Amniotic epithelial cell (primary cell): ENCODE measurements around the gene LY6G6C.
A peak's percentile ranks its signal among the peaks of the same experiment; 100 is the strongest.
"Not testable (repeated sequence)": the region's sequence is repeated elsewhere in the genome, so short reads cannot be mapped to it uniquely, and the experiment has no call there.

Source experiments
- DNase-seq: peaks from one replicate; pipeline ENCODE4 v3.0.0-alpha.2; 2010; ENCODE audit warnings: low read depth

Gene LY6G6C

DNA sequence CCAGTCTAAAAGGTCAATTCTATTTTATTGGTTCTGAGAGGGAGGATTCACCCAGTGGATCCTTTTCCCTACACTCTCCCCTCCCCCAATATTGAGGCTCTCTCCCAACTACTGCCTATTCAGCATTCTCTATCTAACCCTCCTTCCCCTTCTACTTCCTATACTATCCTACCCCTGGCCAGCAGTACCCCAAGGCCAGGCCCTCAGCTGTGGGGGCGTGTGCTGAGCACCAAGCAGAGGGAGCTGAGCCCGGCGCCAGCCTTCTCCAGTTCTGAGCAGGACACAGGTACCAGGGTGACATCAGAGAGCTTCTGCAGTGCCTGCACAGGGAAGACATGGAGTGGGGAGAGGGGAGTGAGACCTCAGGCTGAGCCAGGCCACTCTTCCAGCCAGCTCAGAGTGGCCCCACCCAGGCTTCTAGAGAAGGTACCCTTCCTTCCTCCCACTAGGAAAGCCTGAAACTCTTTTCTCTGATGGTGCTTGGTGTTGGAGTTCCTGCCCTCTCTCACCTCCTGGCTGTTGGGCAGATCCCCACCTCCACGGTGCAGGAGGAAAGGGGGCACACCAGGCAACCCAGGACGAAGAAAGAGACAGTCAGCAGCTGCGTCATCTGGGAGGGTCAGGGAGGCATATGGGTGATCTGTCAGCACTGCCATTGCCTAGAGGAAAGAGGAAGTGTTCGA is 5.6 kb upstream of the LY6G6C start:
- no peak for DNase-seq

GRCh38 chr6:31725502-31726350 is 4.2 kb upstream of the LY6G6C start:
- DNase-seq: peak; percentile 90

DNA sequence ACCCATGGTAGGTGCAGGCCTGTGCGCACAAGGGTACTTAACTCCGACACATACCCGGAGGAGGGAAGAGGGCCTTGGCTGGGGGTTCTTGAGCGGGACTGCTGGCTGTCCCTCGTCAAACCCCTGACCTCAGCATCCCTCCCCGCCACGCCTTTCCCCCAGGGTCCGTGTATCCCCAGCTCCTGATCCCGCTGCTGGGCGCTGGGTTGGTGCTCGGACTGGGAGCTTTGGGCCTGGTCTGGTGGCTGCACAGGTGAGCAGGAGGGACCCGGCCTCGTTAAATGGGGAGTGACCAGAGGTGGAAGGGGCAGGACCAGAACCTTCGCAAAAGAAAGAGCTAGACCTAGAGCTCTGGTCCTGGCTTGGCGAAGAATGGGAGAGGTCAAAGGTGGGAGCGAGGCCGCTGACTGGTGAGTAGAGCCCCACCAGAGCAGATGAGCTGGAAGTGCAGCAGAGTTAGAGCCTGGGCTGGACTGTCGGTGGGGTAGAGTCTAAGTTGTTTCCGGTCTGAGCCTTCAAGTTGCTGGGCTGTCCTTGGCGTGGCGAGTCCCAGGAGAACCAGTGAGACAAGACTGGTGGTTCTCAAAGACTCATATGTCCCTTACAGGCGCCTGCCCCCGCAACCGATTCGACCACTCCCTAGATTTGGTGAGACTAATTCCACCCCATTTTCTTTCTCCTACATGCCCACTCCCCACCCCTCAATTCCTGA is 2.6 kb upstream of the LY6G6C start:
- DNase-seq: no peak

GRCh38 chr6:31723245-31723979 is 1.9 kb upstream of the LY6G6C start, which contains the start of gene MPIG6B:
Gene MPIG6B (plus strand): TSS chr6:31723373. CDS start chr6:31723384, 11 bp downstream.
- no peak for DNase-seq

DNA sequence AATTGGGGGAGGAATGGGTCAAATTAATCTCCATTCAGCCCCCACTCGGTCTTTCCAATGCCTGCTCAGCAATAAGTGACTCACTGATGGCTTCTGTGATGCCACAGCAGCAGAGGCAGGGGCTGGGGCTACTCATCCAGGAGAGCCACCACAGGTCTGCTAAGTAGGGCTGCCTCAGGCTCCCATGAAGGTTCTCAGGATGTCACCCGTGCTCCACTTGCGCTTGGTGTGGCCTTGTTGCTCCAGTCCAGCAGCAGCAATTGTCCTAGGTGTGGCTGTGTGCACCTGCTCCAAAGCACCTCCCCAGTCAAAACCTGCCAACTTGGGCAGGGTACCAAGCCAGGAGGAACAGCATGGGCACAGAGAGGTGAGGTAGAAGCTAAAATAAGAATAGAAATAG is 627 bp upstream of the LY6G6C start:
- no peak for DNase-seq

DNA sequence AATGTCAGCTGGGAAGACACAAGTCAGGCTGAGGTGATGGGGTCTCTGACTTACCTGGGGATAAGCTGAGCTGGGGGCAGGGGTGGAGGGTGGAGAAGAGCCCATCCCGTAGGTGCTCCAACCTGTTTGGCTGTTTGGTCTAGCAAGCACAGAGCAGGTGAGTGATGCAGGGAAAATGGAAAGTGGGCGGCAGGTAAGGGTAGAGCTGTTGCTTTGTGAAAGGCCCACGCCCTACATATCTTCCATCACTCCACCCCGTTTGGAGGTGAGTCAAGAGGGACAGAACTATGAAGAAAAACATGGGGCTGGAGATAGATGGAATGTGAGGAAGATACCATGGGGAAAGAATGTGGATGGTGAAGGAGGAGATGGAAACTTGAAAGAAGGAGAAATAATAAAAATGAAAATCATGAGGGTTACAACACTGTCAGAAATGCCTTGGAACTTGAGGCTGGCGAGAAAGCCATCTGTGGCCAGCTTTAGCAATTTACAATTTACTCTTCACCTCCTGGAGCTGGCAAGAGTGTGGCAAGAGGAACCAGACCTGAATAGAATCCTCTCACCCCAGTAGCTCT is 1.3 kb downstream of the LY6G6C start:
- no peak for DNase-seq

GRCh38 chr6:31719001-31719400 is 2.5 kb downstream of the LY6G6C start:
- no peak for DNase-seq

- no peak for DNase-seq
Measured at GRCh38 chr6:31718265-31718664, 3.3 kb downstream of the LY6G6C start.

- no peak for DNase-seq
Measured at GRCh38 chr6:31717499-31718222, 3.9 kb downstream of the LY6G6C start.

- no peak for DNase-seq
Measured at GRCh38 chr6:31715022-31715958, 6.3 kb downstream of the LY6G6C start, which contains the start of gene LY6G6D. Gene LY6G6D (plus strand): TSS chr6:31715348. CDS start chr6:31715356, 8 bp downstream.

DNA sequence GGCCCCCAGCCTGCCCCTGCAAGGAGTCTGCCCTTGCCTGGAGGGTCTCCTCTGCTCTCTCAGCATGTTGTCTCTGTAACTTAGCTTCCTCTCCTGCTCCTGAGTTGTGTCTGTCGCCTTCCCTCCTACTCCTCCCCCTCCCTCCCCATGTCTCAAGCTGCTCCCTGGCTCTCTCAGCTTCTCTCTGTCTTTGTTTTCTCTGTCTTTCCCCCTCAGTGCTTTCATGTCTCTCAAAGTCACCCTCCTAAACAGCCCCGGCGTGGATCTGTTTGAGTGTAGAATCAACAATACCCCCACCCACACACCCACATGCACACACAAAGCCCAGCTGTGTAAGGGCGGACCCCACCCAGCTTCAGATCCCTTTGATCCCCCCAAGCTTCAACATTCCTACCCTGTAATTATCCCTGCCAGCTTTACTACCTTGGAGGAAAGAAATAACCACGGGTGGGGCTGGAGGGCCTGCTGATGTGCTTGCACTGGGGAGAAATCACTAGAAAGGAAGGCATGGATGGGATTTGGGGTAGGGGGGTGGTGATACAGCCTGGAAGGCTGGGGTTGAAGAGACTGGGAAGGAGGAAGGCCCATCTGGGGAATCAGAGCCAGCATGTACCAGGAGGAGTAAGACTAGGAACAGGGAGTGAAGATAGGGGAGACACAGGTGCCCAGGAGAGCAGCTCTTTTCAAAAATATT is 7.4 kb downstream of the LY6G6C start:
- DNase-seq: no peak

DNA sequence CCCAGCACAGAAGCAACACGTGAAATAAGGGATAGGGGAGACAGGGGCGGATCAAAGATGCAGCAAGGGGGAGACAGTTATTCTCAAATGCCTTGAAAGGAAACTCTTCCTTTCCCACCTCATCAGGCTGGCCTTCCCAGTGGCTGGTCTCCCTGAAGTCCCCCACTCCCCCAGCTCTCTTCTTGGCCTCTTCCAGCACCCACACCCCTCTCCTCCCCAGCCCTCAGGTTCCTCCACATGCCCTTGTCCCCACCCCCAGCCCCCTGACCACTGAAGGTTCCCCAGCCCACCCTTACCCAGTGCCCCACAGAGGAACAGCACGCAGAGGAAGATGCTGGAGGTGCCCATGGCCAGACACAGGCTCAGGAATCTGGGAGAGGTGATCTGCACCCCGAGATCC is 8.1 kb downstream of the LY6G6C start:
- DNase-seq: no peak

DNA sequence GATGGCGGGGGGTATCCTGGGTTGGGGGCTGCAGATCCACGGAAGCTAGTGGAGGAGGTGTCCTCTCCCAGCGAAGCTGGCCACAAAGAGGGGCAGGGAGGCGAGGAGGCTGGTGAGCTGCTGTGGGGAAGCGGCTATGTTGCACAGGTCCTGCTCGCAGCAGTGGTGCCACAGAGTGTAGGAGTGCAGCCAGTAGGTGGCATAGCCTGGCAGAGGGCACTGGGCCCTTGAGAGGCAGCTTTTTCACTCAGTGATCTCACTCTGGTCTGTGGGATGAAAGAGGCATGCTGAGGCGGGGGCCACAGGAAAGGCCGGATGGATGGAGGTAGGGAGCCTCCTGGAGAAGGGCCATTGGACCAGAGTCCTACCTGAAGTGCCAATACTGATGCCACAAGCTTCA is 9.2 kb downstream of the LY6G6C start:
- DNase-seq: no peak

- DNase-seq: no peak
Measured at GRCh38 chr6:31711233-31711632, 10.3 kb downstream of the LY6G6C start.

DNA sequence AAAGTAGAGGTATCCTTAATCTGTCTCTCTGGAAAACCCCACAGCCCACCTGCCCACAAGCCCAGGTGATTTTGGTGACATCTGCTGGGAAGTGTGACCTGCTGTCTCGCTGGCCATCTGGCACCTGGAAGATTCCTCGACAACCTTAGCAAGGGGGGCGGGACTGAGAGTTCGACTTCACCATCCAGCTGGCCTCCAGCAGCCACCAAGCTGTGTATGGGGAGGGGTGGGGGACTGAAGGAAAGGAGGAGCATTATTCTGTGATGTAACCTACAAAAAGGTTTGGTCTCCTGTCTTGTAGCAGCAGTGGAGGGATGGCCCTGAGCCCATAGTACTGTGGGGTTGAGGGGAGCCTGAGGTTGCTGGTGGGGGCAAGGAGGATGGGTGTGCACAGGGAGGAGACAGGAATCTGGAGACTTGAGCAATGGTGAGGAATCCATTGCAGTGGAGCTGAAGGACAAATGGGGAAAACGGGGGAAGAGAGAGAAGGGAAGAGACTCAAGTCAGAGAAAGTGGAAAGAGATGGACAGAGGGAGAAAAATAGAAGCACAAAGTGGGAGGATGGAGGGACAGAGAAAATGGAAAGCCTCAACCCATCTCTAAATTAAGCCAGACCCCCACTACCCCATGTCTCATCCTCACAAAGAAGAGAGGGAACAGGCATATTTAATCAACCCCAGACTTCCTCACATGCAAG is 10.9 kb downstream of the LY6G6C start:
- no peak for DNase-seq

DNA sequence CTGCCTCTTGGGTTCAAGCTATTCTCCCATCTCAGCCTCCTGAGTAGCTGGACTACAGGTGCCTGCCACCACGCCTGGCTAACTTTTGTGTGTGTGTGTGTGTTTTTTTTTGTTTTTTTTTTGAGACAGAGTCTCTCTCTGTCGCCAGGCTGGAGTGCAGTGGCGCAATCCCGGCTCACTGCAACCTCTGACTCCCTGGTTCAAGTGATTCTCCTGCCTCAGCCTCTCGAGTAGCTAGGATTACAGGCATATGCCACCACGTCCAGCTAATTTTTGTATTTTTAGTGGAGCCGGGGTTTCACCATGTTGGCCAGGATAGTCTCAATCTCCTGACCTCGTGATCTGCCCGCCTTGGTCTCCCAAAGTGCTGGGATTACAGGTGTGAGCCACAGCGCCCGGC is 12.4 kb downstream of the LY6G6C start:
- not testable (repeated sequence) for DNase-seq

GRCh38 chr6:31708224-31708623 is 13.3 kb downstream of the LY6G6C start:
- DNase-seq: no peak

DNA sequence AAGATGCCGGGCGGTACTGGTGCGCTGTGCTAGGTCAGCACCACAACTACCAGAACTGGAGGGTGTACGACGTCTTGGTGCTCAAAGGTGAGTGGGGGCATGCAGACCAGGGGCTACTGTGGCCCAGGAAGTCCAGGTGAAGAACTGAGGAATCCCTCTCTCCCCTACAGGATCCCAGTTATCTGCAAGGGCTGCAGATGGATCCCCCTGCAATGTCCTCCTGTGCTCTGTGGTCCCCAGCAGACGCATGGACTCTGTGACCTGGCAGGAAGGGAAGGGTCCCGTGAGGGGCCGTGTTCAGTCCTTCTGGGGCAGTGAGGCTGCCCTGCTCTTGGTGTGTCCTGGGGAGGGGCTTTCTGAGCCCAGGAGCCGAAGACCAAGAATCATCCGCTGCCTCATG is 13.8 kb downstream of the LY6G6C start:
- DNase-seq: no peak

DNA sequence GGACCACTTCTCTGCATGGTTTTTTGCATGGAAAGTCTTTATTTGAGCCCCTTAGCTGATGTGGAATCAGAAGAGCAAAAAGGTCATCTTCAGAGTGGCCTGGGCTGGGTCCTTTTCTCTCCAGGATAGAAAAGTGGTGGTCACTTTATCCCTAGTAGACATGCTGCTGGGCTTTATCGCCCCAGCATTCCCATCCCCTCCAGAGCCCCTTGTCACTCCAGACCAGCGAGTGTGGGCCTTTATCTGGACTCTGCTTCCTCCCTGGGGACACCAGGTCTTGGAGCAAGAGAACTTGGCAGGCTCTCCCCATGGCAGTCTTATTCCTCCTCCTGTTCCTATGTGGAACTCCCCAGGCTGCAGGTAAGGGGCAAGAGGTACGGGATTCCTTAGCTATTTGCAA is 14.9 kb downstream of the LY6G6C start, which contains the start of gene LY6G6F:
LY6G6F (plus strand) TSS at position 268 of the 400 bp plus-strand sequence; CDS start at position 309, 41 bp downstream.
- no peak for DNase-seq
